Measurements from ENCODE around the gene RHOB. TPM values are rescaled to one million over a fixed set of nuclear protein-coding genes. Genes with fewer than 3 reads are reported as not detected.

RHOB gene
- total RNA-seq, 1 experiment from 2014 or later = 38.9 TPM

DNA sequence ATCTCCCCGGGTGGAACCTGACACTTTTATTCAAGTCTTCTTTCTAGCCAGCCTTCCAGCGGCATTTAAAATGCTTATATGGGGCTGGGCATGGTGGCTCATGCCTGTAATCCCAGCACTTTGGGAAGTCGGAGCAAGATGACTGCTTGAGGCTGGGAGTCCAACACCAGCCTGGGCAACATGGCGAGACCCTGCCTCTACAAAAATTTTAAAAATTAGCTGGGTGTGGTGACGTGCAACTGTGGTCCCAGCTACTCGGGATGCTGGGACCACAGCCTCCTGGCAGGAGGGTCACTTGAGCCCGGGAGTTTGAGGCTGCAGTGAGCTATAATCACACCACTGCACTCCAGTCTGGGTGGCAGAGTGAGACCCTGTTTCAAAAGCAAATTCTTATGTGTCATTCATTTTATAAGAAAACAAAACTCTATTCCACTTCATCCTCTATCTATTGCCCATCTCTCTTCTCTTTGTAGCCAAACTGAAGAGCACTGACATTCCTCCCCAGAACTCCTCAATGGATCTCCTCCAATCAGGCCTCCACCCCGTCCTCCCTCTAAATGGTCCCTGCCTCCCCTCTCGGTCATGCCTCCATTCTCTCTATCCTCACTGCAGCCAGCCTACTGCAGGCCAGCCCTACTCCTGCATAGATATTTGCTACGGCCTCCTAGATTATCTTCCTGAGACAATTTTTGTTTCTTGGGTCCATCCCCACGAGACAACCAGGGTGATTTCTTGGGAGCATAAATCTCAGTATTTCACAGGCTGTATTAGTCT, 18.0 kb upstream of the RHOB start:
- ChIA-PET POLR2A (no interaction called here), CTCF (no interaction called here)
- Histone ChIP-seq H3K4me3 (ENCODE audit: low read depth in 2 of 2, low read length in 2 of 2) (no peak overlapping the region), H3K9me3 (ENCODE audit: control insufficient read depth, insufficient read depth, low read depth, low read length) (no peaks in the 10 kb centered on the region), H3K36me3 (ENCODE audit: control insufficient read depth, insufficient read depth, low read length) (no peaks in the 10 kb centered on the region), H3K27me3 (ENCODE audit: control insufficient read depth, insufficient read depth, low read length) (no peaks in the 10 kb centered on the region), H3K27ac (ENCODE audit: low read length) (no peak overlapping the region), H3K4me1 (ENCODE audit: control insufficient read depth, insufficient read depth, low read length) (peaks cover 3% of the 10 kb centered on the region; the same call in 1 of the 2 replicates)
- intact Hi-C loops (cut with micrococcal nuclease; ENCODE audit: unreplicated experiment) = no loop called here
- in situ Hi-C loops (cut with HindIII; ENCODE audit: low pct_unique_long_range_greater_than_20kb, low sequenced_read_pairs) = loop anchor here (25.0 kb wide), 1 partner anchor 208 kb away; no protein-coding TSS in a partner anchor
- DNase-seq (ENCODE audit: low read depth, low spot score) (no peak), ATAC-seq (no peak)
- BruUV-seq (replicated peaks) = no TSS peak
- TF ChIP-seq POLR2AphosphoS5 (IDR thresholded peaks at IDR 0.05; ENCODE audit: low read depth, low read length) (no peak), CTCF (IDR thresholded peaks at IDR 0.05) (no peak), SIN3A (IDR thresholded peaks at IDR 0.05; ENCODE audit: borderline replicate concordance, insufficient read depth, low read depth, low read length) (no peak), REST (IDR thresholded peaks at IDR 0.05; ENCODE audit: insufficient read depth in 1 of 2, low read depth in 2 of 2, low read length in 1 of 2) (no peak), TCF7L2 (IDR thresholded peaks at IDR 0.05; ENCODE audit: low read depth, low read length) (no peak)

DNA sequence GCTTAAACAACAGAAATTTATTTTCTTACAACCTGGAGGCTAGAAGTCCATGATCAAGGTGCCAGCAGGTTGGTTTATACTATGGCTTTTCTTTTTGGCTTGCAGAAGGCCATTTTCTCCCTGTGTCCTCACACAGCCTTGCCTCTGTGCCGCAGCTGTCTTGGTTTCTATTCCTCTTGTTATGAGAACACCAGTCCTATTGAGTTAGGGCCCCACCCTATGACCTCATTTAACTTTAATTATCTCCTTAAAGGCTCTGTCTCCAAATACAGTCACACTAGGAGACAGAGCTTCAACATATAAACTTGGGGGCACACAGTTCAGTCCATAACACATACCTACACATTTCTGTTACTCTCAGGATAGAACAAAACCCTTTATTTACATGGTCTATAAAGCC, 17.3 kb upstream of the RHOB start:
- Histone ChIP-seq H3K27ac (ENCODE audit: low read length) (no peak overlapping the region), H3K36me3 (ENCODE audit: control insufficient read depth, insufficient read depth, low read length) (no peaks in the 10 kb centered on the region), H3K4me1 (ENCODE audit: control insufficient read depth, insufficient read depth, low read length) (peaks cover 3% of the 10 kb centered on the region; the same call in 1 of the 2 replicates), H3K27me3 (ENCODE audit: control insufficient read depth, insufficient read depth, low read length) (no peaks in the 10 kb centered on the region), H3K9me3 (ENCODE audit: control insufficient read depth, insufficient read depth, low read depth, low read length) (no peaks in the 10 kb centered on the region), H3K4me3 (ENCODE audit: low read depth in 2 of 2, low read length in 2 of 2) (no peak overlapping the region)
- TF ChIP-seq TCF7L2 (IDR thresholded peaks at IDR 0.05; ENCODE audit: low read depth, low read length) (no peak), POLR2AphosphoS5 (IDR thresholded peaks at IDR 0.05; ENCODE audit: low read depth, low read length) (no peak), CTCF (IDR thresholded peaks at IDR 0.05) (no peak), REST (IDR thresholded peaks at IDR 0.05; ENCODE audit: insufficient read depth in 1 of 2, low read depth in 2 of 2, low read length in 1 of 2) (no peak), SIN3A (IDR thresholded peaks at IDR 0.05; ENCODE audit: borderline replicate concordance, insufficient read depth, low read depth, low read length) (no peak)
- no TSS peak for BruUV-seq (replicated peaks)
- no peak for ATAC-seq
- intact Hi-C loops (cut with micrococcal nuclease; ENCODE audit: unreplicated experiment) (no loop called here), in situ Hi-C loops (cut with HindIII; ENCODE audit: low pct_unique_long_range_greater_than_20kb, low sequenced_read_pairs) (loop anchor here (25.0 kb wide), 1 partner anchor 208 kb away; no protein-coding TSS in a partner anchor)
- no peak for DNase-seq (ENCODE audit: low read depth, low spot score)
- POLR2A ChIA-PET = no interaction called here
- CTCF ChIA-PET = no interaction called here

Data from Panc1 (cell line).